HG02870 (cell line): Measurements from ENCODE around the gene POLD1.

Experiments
- ATAC-seq: cut with Tn5 transposase; IDR thresholded peaks from one replicate; pipeline ENCODE4 v1.9.1; 2021; ENCODE audit warnings: mild to moderate bottlenecking, moderate library complexity; ENCODE audit not compliant: unreplicated experiment

Gene POLD1

GRCh38 chr19:50461066-50461875 is 77.1 kb downstream of the POLD1 start:
- ATAC-seq = no peak

DNA sequence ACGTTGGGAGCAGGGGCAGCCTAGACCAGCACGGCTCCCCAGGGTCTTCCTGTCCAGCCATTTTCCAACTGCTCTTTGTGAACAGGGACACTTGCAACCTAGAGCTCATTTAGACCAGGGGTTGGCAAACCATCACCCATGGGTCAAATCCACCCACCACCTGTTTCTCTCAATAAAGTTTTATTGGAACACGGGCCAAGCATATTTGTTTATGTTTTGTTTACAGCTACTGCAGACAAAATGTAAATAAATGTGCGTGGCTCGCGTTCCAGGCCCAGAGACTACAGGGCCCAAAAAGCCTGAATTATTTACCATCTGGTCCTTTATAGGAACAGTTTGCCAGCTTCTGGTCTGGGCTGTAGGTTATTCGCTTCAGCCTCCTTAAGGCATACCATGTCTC is 78.8 kb downstream of the POLD1 start:
- no peak for ATAC-seq

DNA sequence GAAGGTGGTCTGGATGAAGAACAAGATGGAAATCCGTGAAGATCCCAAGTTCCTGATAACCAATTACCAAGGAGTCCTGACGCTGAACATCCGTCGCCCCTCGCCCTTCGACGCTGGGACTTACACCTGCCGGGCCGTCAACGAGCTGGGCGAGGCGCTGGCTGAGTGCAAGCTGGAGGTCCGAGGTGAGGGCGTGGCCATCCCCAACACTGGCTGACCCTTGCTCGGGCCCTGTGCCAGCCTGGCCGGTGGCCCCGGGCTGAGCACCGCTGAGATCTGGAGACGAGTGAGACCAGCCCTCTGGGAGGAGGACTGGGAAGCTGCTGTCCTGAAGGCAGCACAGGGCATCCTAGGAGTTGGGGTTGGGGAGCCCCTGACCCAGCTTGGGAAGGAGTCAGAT is 80.2 kb downstream of the POLD1 start:
- ATAC-seq = no peak

DNA sequence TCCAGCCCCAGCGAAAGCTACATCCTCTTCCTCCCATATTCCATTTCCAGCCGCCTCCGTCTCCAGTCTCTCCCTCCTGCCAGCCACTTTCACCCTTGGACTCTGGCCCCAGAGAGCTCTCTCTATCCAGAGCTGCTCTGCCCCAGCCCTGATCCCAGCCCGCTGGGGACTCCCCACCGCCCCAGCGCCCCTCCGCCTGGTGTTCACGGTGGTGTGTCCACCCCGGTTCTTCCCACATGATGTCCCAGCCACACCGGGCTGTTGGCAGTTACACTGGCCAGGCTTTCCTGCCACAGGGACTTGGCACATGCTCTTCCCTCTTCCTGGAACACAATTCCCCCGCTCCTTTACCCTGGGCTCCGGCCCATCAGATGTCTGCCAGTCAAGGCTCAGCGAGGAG is 80.9 kb downstream of the POLD1 start:
- ATAC-seq = no peak

DNA sequence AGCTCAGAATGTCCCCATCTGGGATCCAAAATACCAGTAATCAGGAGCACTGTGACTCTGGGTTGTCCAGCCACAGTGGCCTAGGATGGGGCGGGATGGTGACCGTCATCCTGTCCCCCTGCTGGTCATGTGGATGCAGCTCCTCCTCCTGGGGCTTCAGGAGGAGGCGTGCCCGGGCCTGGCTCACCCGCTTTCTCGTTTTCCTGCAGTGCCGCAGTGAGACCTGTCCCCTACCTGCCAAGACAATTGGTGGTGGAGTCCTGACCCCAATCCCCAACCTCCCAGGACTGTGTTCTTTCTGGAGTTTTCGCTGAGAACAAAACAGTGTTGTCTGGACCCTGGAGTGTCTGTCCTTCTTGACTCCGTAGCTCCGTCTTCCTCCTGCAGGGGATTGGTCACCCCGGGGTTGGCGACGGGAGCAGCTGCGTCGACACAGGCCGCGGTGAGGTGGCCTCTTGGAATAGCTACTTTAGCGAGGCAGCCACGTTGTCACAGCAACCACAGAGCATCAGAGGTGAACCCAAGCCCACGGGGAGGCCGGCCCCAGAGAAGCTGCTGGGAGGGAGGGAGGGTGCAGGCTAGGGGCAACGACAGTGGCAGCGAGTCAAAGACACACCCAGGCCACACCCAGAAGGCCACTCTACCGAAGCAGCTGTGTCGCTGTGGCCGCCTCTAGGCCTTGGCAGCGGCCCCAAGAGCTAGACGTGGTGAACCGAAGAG is 82.0 kb downstream of the POLD1 start:
- ATAC-seq = no peak

- no peak for ATAC-seq
Observed at GRCh38 chr19:50466706-50467039, 82.5 kb downstream of the POLD1 start.

- no peak for ATAC-seq
Observed at GRCh38 chr19:50467566-50467965, 83.4 kb downstream of the POLD1 start.
